ENCODE results near the gene NSUN4.
"Not testable (repeated sequence)": the region's sequence is repeated elsewhere in the genome, so short reads cannot be mapped to it uniquely, and the experiment has no call there.

The NSUN4 gene

GRCh38 chr1:46345281-46345680 is 4.7 kb downstream of the NSUN4 start:
- Histone ChIP-seq H3K36me3 (ENCODE audit: insufficient read depth, low read length) (peaks cover 65% of the 10 kb centered on the region), H3K27ac (ENCODE audit: low read depth, low read length, poor library complexity, severe bottlenecking) (no peak overlapping the region), H3K4me1 (ENCODE audit: insufficient read depth, low read length, severe bottlenecking) (peaks cover 10% of the 10 kb centered on the region), H3K4me3 (ENCODE audit: low read depth, low read length, poor library complexity, severe bottlenecking) (no peak overlapping the region), H3F3A (ENCODE audit: insufficient read depth, low read length) (no peaks in the 10 kb centered on the region), H4K20me1 (ENCODE audit: insufficient read depth, low read length) (no peaks in the 10 kb centered on the region), H3K79me2 (ENCODE audit: insufficient read depth, low read length) (no peaks in the 10 kb centered on the region), H2AFZ (ENCODE audit: low read length) (no peak overlapping the region), H3K4me2 (ENCODE audit: low read length) (no peak overlapping the region), H3K9me2 (ENCODE audit: low read depth, low read length) (no peaks in the 10 kb centered on the region), H3K9ac (ENCODE audit: low read length) (no peak overlapping the region), H3K27me3 (ENCODE audit: insufficient read depth, low read length) (no peaks in the 10 kb centered on the region), H3K9me3 (ENCODE audit: low read length) (no peaks in the 10 kb centered on the region)
- TF ChIP-seq EZH2 (IDR thresholded peaks at IDR 0.05; ENCODE audit: borderline replicate concordance, low read length) (no peak), CTCF (IDR thresholded peaks at IDR 0.05; ENCODE audit: low read length) (no peak)

GRCh38 chr1:46352363-46352762 is 11.8 kb downstream of the NSUN4 start:
- peaks cover 82% of the 10 kb centered on the region for H3K36me3 ChIP-seq (ENCODE audit: insufficient read depth, low read length)
- no peaks in the 10 kb centered on the region for H3K9me3 ChIP-seq (ENCODE audit: low read length)
- no peaks in the 10 kb centered on the region for H3K4me1 ChIP-seq (ENCODE audit: insufficient read depth, low read length, severe bottlenecking)

GRCh38 chr1:46355920-46356319 is 15.3 kb downstream of the NSUN4 start:
- H3K79me2 ChIP-seq (ENCODE audit: insufficient read depth, low read length); H3K27me3 ChIP-seq (ENCODE audit: insufficient read depth, low read length); H4K20me1 ChIP-seq (ENCODE audit: insufficient read depth, low read length); H3K9me3 ChIP-seq (ENCODE audit: low read length); H3K4me1 ChIP-seq (ENCODE audit: insufficient read depth, low read length, severe bottlenecking); H3F3A ChIP-seq (ENCODE audit: insufficient read depth, low read length); H3K9me2 ChIP-seq (ENCODE audit: low read depth, low read length); H3K4me2 ChIP-seq (ENCODE audit: low read length); H2AFZ ChIP-seq (ENCODE audit: low read length); H3K4me3 ChIP-seq (ENCODE audit: low read depth, low read length, poor library complexity, severe bottlenecking); H3K27ac ChIP-seq (ENCODE audit: low read depth, low read length, poor library complexity, severe bottlenecking); H3K9ac ChIP-seq (ENCODE audit: low read length): not testable (repeated sequence)
- peaks cover 73% of the 10 kb centered on the region for H3K36me3 ChIP-seq (ENCODE audit: insufficient read depth, low read length)

More at GRCh38 chr1:46352363-46352762, 11.8 kb downstream of the NSUN4 start:
- Histone ChIP-seq H3K27ac (ENCODE audit: low read depth, low read length, poor library complexity, severe bottlenecking) (no peak overlapping the region), H3F3A (ENCODE audit: insufficient read depth, low read length) (no peaks in the 10 kb centered on the region), H4K20me1 (ENCODE audit: insufficient read depth, low read length) (no peaks in the 10 kb centered on the region), H3K9ac (ENCODE audit: low read length) (no peak overlapping the region), H2AFZ (ENCODE audit: low read length) (no peak overlapping the region), H3K9me2 (ENCODE audit: low read depth, low read length) (no peaks in the 10 kb centered on the region), H3K4me2 (ENCODE audit: low read length) (no peak overlapping the region), H3K27me3 (ENCODE audit: insufficient read depth, low read length) (no peaks in the 10 kb centered on the region), H3K79me2 (ENCODE audit: insufficient read depth, low read length) (no peaks in the 10 kb centered on the region), H3K4me3 (ENCODE audit: low read depth, low read length, poor library complexity, severe bottlenecking) (no peak overlapping the region)
- no peak for TF ChIP-seq CTCF (IDR thresholded peaks at IDR 0.05; ENCODE audit: low read length)
- TF ChIP-seq EZH2 (IDR thresholded peaks at IDR 0.05; ENCODE audit: borderline replicate concordance, low read length) = no peak

- no peak overlapping the region for H3K4me2 ChIP-seq (ENCODE audit: low read length)
- H3K36me3 ChIP-seq (ENCODE audit: insufficient read depth, low read length) = peaks cover 72% of the 10 kb centered on the region
- H3K27ac ChIP-seq (ENCODE audit: low read depth, low read length, poor library complexity, severe bottlenecking) = no peak overlapping the region
- H3K9me2 ChIP-seq (ENCODE audit: low read depth, low read length) = no peaks in the 10 kb centered on the region
- H3F3A ChIP-seq (ENCODE audit: insufficient read depth, low read length) = no peaks in the 10 kb centered on the region
- H3K9ac ChIP-seq (ENCODE audit: low read length) = no peak overlapping the region
- H3K4me3 ChIP-seq (ENCODE audit: low read depth, low read length, poor library complexity, severe bottlenecking) = no peak overlapping the region
- no peaks in the 10 kb centered on the region for H3K9me3 ChIP-seq (ENCODE audit: low read length)
- H4K20me1 ChIP-seq (ENCODE audit: insufficient read depth, low read length) = no peaks in the 10 kb centered on the region
- no peaks in the 10 kb centered on the region for H3K79me2 ChIP-seq (ENCODE audit: insufficient read depth, low read length)
- H3K4me1 ChIP-seq (ENCODE audit: insufficient read depth, low read length, severe bottlenecking) = no peaks in the 10 kb centered on the region
- H3K27me3 ChIP-seq (ENCODE audit: insufficient read depth, low read length) = no peaks in the 10 kb centered on the region
- no peak overlapping the region for H2AFZ ChIP-seq (ENCODE audit: low read length)
- TF ChIP-seq EZH2 (IDR thresholded peaks at IDR 0.05; ENCODE audit: borderline replicate concordance, low read length) (no peak), CTCF (IDR thresholded peaks at IDR 0.05; ENCODE audit: low read length) (no peak)
These were observed 21.6 kb downstream of the NSUN4 start for GRCh38 chr1:46362158-46362557.

All from OCI-LY1 (cell line).